Stomach (tissue), 4 donors: ENCODE measurements around the gene LRTM2.

Experiments used
- CTCF ChIP-seq, 7 experiments: fragments of 450-650 bp in 4 of 7; fragments of 200-600 bp in 3 of 7; sonication (generic) in 3 of 7; IDR thresholded peaks; one replicate each; pipeline ENCODE4 v1.5.1; 2016 to 2019; ENCODE audit warnings: antibody characterized with exemption in 7 of 7, control low read depth in 2 of 7, mild to moderate bottlenecking in 1 of 7
- EP300 ChIP-seq: sonication (generic); formaldehyde crosslinking; IDR thresholded peaks from one replicate; pipeline ENCODE4 v1.6.1; 2017; ENCODE audit warnings: antibody characterized with exemption
- POLR2A ChIP-seq, 4 donors: fragments of 450-650 bp; IDR thresholded peaks; one replicate each; pipeline ENCODE4 v1.6.1; 2016; ENCODE audit warnings: antibody characterized with exemption in 4 of 4, control low read depth in 2 of 4, mild to moderate bottlenecking in 1 of 4, moderate library complexity in 1 of 4

DNA sequence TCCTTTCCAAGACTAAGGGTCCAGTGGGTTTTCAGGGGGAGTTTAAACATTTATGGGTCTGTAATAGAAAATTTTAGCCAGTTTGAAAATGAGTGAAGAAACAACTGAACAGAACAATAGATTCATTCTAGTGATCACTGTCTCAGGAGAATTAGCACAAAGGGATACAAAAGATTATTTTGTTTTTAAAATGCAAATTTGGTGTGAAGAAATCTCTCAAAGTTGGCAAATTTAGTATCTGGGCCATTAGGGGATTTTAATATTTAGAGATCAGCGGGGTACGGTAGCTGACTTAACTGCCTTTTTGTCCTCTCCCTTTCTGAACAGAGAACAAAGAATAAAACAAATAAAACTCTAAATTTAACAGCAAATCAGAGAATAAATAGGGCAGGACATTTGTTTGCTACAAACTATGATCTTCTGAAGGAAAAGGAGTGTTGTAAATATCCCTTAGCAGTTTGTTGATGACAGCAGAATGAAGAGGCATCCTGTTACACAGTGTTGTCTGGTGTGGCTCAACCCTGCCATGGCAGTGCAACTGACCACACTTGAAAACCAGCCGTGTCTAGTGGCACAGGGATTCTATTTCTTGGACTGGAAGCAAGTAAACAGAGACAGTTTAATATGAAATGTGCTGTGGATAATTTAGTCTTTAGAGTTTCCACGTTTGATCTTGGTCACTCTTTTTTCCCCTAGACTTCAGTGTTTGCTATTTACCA, 46.3 kb upstream of the LRTM2 start:
- TF ChIP-seq CTCF (IDR thresholded peaks at IDR 0.05) (no peak), POLR2A (IDR thresholded peaks at IDR 0.05) (no peak), EP300 (no peak)
